A673 (cell line): Measurements from ENCODE around the gene ODAD3. TPM values are rescaled to one million over a fixed set of nuclear protein-coding genes. Genes with fewer than 3 reads are reported as not detected.

Experiments used
- BruUV-seq: library from RNA; stranded (reverse); fragments of 400-500 nt; replicated peaks from 2 replicates; lab custom pipeline; 2021; lab: Mats Ljungman, UMichigan
- CTCF ChIA-PET: fragments of 300-600 bp; sonication (Branson Sonifier 250); formaldehyde crosslinking; loops from one replicate; lab custom pipeline; 2022; ENCODE audit warnings: antibody characterized with exemption; lab: Charles Lee
- POLR2A ChIA-PET: fragments of 300-600 bp; sonication (Branson Sonifier 250); formaldehyde crosslinking; loops from one replicate; lab custom pipeline; 2022; ENCODE audit warnings: antibody characterized with exemption; ENCODE audit not compliant: low non-redundant PET; lab: Charles Lee
- DNase-seq: peaks from one replicate; pipeline ENCODE4 v3.0.0-alpha.2; 2015; ENCODE audit warnings: low spot score
- H3K27ac ChIP-seq: fragments of 200-600 bp; sonication (generic); 2 replicates; pipeline ENCODE4 v1.5.1; 2016; ENCODE audit warnings: mixed run types, low read depth, mild to moderate bottlenecking, mixed read lengths, antibody characterized with exemption, low read length; ENCODE audit not compliant: poor library complexity, severe bottlenecking
- H3K27me3 ChIP-seq: fragments of 200-600 bp; sonication (generic); replicated peaks from 2 replicates; pipeline ENCODE4 v1.6.1; 2017; ENCODE audit warnings: mixed run types, low read depth, mild to moderate bottlenecking, mixed read lengths, antibody characterized with exemption, low read length; ENCODE audit not compliant: insufficient read depth, poor library complexity
- H3K36me3 ChIP-seq: fragments of 200-600 bp; sonication (generic); 2 replicates; pipeline ENCODE4 v1.6.1; 2016; ENCODE audit warnings: mixed run types, mild to moderate bottlenecking, mixed read lengths, antibody characterized with exemption, low read length; ENCODE audit not compliant: insufficient read depth, poor library complexity, severe bottlenecking
- H3K4me1 ChIP-seq: fragments of 200-600 bp; sonication (generic); 2 replicates; pipeline ENCODE4 v1.6.1; 2017; ENCODE audit warnings: mixed run types, mild to moderate bottlenecking, mixed read lengths, antibody characterized with exemption, low read length; ENCODE audit not compliant: insufficient read depth, poor library complexity, severe bottlenecking
- H3K4me3 ChIP-seq: fragments of 200-600 bp; sonication (generic); 2 replicates; pipeline ENCODE4 v1.5.1; 2016; ENCODE audit warnings: low read depth, mixed run types, mild to moderate bottlenecking, mixed read lengths, low read length; ENCODE audit not compliant: poor library complexity, severe bottlenecking
- H3K9me3 ChIP-seq: fragments of 200-600 bp; sonication (generic); 2 replicates; pipeline ENCODE4 v1.6.1; 2016; ENCODE audit warnings: mixed run types, low read depth, mild to moderate bottlenecking, mixed read lengths, antibody characterized with exemption, low read length; ENCODE audit not compliant: poor library complexity, severe bottlenecking
- CTCF ChIP-seq: fragments of 300-800, 200-600 bp; sonication (generic); conservative IDR thresholded peaks from 2 replicates; pipeline ENCODE4 v1.5.1; 2017; ENCODE audit warnings: low read depth, mild to moderate bottlenecking, antibody characterized with exemption, low read length, moderate library complexity, mixed read lengths
- EZH2 ChIP-seq: fragments of 200-600 bp; sonication (generic); IDR thresholded peaks from 2 replicates; pipeline ENCODE4 v1.6.1; 2017; ENCODE audit warnings: borderline replicate concordance, low read depth, mild to moderate bottlenecking, mixed read lengths, antibody characterized with exemption, low read length; ENCODE audit not compliant: poor library complexity, severe bottlenecking
- intact Hi-C: fragments of 100-400 bp; cut with micrococcal nuclease; formaldehyde crosslinking; loops from one replicate; pipeline ENCODE4 v1.10.0; 2022; ENCODE audit not compliant: unreplicated experiment
- total RNA-seq: library from RNA; stranded (reverse); gene quantifications from 2 replicates; pipeline ENCODE4 v1.2.3, GENCODE V29; 2021

ODAD3 gene
- total RNA-seq, 1 experiment from 2014 or later: 0.39 TPM

GRCh38 chr19:11446271-11446651 is 11.3 kb upstream of the ODAD3 start:
- no peak for DNase-seq
- no peaks in the 10 kb centered on the region for H3K9me3 ChIP-seq
- ChIA-PET POLR2A (no interaction called here), CTCF (interaction anchor here (0.6 kb wide), 1 partner anchor 133 kb away, joined by 3 read pairs; no protein-coding TSS in a partner anchor)
- intact Hi-C loops: loop anchor here (10.0 kb wide), 1 partner anchor 151 kb away; the partner anchor contains the start of gene TSPAN16
- no TSS peak for BruUV-seq
- H3K27me3 ChIP-seq: no peaks in the 10 kb centered on the region
- peaks cover under 1% of the 10 kb centered on the region for H3K4me1 ChIP-seq
- H3K4me3 ChIP-seq: no peak overlapping the region
- H3K36me3 ChIP-seq: peaks cover 49% of the 10 kb centered on the region
- no peak overlapping the region for H3K27ac ChIP-seq
- no peak for TF ChIP-seq CTCF
- TF ChIP-seq EZH2: no peak

- no peaks in the 10 kb centered on the region for H3K27me3 ChIP-seq
- ChIA-PET CTCF (no interaction called here), POLR2A (no interaction called here)
- DNase-seq: no peak
- TF ChIP-seq EZH2: no peak
- no peak for TF ChIP-seq CTCF
- no peaks in the 10 kb centered on the region for H3K9me3 ChIP-seq
- H3K27ac ChIP-seq: no peak overlapping the region
- H3K36me3 ChIP-seq: peaks cover 60% of the 10 kb centered on the region
- no peaks in the 10 kb centered on the region for H3K4me1 ChIP-seq
- no TSS peak for BruUV-seq
- intact Hi-C loops: loop anchor here (10.0 kb wide), 1 partner anchor 150 kb away; the partner anchor contains the start of gene TSPAN16
- no peak overlapping the region for H3K4me3 ChIP-seq
Observed at GRCh38 chr19:11445141-11445540, 10.2 kb upstream of the ODAD3 start.

- H3K4me3 ChIP-seq: no peak overlapping the region
- no peaks in the 10 kb centered on the region for H3K9me3 ChIP-seq
- H3K27me3 ChIP-seq: no peaks in the 10 kb centered on the region
- ChIA-PET CTCF (no interaction called here), POLR2A (no interaction called here)
- peaks cover 64% of the 10 kb centered on the region for H3K36me3 ChIP-seq
- no peak overlapping the region for H3K27ac ChIP-seq
- TF ChIP-seq EZH2: no peak
- no peak for TF ChIP-seq CTCF
- no peaks in the 10 kb centered on the region for H3K4me1 ChIP-seq
- intact Hi-C loops: loop anchor here (10.0 kb wide), 1 partner anchor 149 kb away; the partner anchor contains the start of gene TSPAN16
- no TSS peak for BruUV-seq
- no peak for DNase-seq
Observed at GRCh38 chr19:11444059-11444458, 9.1 kb upstream of the ODAD3 start.
